PC-3 (cell line): ENCODE data around the gene LRCH1.

Experiments used
- EZH2phosphoT487 ChIP-seq: fragments of 300-600 bp; sonication (generic); IDR thresholded peaks from 2 replicates; pipeline ENCODE4 v1.6.1; 2018; ENCODE audit warnings: mild to moderate bottlenecking, antibody characterized with exemption, low read length, borderline replicate concordance
- TF ChIP-seq, protein P1 (sequence below): fragments of 300-600 bp; sonication (generic); conservative IDR thresholded peaks from 2 replicates; pipeline ENCODE4 v1.5.1; 2017; ENCODE audit warnings: antibody characterized with exemption, low read depth, mild to moderate bottlenecking, low read length

- TF ChIP-seq, protein P1, sequence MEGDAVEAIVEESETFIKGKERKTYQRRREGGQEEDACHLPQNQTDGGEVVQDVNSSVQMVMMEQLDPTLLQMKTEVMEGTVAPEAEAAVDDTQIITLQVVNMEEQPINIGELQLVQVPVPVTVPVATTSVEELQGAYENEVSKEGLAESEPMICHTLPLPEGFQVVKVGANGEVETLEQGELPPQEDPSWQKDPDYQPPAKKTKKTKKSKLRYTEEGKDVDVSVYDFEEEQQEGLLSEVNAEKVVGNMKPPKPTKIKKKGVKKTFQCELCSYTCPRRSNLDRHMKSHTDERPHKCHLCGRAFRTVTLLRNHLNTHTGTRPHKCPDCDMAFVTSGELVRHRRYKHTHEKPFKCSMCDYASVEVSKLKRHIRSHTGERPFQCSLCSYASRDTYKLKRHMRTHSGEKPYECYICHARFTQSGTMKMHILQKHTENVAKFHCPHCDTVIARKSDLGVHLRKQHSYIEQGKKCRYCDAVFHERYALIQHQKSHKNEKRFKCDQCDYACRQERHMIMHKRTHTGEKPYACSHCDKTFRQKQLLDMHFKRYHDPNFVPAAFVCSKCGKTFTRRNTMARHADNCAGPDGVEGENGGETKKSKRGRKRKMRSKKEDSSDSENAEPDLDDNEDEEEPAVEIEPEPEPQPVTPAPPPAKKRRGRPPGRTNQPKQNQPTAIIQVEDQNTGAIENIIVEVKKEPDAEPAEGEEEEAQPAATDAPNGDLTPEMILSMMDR: no peak
- TF ChIP-seq EZH2phosphoT487: no peak
Measured at GRCh38 chr13:46582190-46582589, 29.2 kb downstream of the LRCH1 start.
